HG03159 (cell line): ENCODE results near the gene DKKL1.

Experiments
- ATAC-seq: cut with Tn5 transposase; IDR thresholded peaks from one replicate; pipeline ENCODE4 v1.9.1; 2021; ENCODE audit warnings: mild to moderate bottlenecking, moderate library complexity; ENCODE audit not compliant: unreplicated experiment

DKKL1 gene

DNA sequence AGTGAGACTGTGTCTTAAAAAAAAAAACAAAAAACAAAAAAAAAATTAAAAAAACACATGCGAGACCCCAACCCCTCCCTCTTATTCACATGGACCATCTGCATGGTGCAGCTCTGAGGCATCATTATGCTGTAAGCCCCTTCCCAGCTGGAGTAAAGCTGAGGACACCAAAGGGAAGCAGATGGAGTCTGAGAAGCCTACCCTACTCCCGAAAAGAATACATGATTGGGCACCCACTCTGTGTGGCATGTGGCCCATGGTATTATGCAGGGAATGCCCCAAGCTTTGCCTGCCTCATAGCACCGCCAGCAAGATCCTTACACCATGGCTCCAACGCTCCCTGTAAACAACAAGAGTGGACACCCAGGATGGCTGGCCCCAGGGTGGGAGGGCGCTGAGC, 54.8 kb downstream of the DKKL1 start:
- no peak for ATAC-seq

DNA sequence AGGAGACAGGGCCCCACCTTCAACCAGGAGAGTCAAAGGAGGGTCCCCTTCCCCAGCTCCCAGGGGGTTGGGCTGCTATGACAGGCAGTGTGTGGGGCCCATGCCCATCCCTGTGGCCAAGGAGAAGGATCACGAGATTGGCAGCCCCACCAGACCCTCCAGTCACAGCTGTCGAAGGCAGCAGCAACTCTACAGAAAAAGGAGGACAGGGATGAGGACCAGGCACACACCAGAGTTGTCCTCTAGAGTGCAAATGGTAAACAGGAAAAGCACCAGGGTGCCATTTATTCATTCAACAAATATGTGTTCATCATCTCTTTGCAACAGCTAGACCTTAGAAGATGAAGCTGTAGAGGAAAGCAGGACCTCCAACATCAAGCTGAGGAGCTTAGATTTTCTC, 55.5 kb downstream of the DKKL1 start:
- ATAC-seq: no peak

- no peak for ATAC-seq
These were observed 56.5 kb downstream of the DKKL1 start for GRCh38 chr19:49420227-49420626.

DNA sequence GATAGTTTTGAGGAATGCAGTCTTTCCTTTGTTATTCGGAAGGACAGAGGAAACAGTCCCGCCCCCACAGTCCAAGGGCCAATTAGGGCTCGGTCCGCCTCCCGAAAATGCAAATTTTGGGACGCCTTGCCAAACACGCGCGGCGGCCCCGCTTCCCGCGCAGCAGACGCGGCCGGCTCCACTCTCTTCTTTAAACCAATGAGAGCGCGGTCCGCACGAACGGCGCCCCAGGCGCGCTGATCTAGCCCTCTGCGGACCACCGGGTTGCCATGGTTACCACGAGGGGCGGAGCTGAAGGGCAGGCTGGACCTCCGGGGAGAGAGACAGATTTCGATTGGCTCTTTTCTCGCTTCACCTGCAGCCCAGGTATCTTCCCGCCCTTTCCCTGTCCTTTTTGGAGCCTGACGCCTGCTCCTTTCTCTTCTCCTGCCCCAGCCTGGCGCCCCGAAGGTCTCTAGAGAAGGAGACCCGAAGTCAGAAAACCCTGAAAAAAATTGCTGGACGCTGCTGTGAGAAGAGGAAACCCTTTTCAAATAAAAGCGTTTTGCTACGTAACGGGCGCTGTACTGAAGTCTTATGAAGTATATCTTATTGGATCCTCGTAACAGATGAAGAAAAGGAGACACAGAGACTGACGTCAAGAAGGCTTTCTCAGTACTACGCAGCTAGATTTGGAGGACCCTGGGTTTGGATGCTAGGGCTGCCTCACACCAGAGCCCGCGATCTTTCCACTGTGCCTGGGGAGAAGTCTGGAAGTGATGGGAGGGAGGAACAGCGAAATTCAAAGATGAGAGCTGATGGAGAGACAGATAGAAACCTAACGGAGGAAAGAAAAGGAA, 57.6 kb downstream of the DKKL1 start:
- no peak for ATAC-seq

GRCh38 chr19:49421878-49422202, 58.2 kb downstream of the DKKL1 start:
- no peak for ATAC-seq

GRCh38 chr19:49422407-49423070, 58.9 kb downstream of the DKKL1 start:
- no peak for ATAC-seq

DNA sequence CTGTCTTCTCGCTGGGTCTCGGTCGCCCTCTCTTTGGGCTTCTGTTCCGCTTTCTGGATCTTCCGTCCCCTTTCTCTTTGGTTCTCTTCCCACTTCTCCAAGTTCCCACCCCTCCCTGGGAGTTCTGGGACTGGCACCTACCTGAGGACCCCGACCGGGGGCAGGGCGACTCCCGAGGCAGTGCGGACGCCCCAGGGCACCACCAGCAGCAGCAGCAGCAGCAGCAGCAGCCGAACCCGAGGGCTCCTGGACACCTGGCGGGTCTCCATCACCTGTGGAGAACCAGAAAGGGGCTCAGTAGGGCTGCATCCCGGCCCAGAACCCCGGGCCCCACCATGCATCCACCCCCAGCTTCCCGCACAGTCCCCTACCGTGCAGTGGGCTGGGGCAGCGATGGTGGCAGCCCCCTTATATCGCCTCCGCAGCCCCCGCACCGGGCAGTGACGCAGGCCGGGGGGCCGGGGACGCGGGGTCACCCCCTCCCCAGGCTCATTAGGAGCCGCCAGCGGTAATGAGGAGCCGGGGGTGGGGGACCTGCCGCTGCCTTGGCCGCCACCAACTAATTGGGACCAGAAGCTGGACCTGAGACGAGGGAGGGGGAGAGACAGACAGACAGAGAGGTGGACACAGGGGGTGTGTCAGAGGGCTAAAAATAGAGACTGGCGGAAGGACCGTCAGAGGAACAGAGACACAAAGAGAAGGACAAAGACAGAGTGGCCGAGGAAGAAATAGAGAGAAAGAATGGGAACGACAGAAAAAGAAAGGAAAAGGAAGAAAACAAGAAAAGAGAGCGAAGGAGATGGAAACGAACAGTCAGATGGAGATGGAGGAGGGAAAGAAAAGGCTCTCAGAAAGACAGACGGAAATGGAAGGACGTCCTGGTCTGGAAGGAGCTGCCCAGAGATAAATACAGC, 59.7 kb downstream of the DKKL1 start, which contains the start of gene PTH2:
Gene PTH2 (minus strand): TSS at position 371 of the 914 bp plus-strand sequence. CDS start 102 bp downstream, at position 269.
- ATAC-seq: no peak

DNA sequence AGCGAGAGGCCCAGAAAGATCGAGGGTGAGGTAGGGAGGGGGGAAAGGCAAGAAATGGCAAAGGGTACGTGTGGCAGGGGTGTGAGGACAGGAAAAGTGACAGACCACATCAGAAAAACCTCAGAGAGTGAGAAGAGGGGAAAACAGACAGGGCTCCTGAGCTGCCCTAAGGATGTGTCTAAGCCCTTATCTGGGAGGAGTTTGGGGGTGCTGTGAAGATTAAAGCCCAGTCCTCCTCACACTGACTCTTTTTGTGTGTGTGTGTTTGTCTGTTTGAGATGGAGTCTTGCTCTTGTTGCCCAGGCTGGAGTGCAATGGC, 60.3 kb downstream of the DKKL1 start:
- ATAC-seq: no peak
